Osteoblast (primary cell): ENCODE data around the gene ZSWIM1. TPM values are rescaled to one million over a fixed set of nuclear protein-coding genes. Genes with fewer than 3 reads are reported as not detected.
A peak's percentile ranks its signal among the peaks of the same experiment; 100 is the strongest.
"Not testable (repeated sequence)": the region's sequence is repeated elsewhere in the genome, so short reads cannot be mapped to it uniquely, and the experiment has no call there.

Source experiments
- DNase-seq: peaks from one replicate; pipeline ENCODE4 v3.0.0; 2011; ENCODE audit warnings: low spot score, mixed read lengths; ENCODE audit not compliant: insufficient read length; ENCODE audit errors: missing footprints
- H2AFZ ChIP-seq: 2 replicates; pipeline ENCODE4 v1.6.0; 2011; ENCODE audit warnings: mild to moderate bottlenecking, low read length
- H3K27ac ChIP-seq: 2 replicates; pipeline ENCODE4 v1.5.1; 2011; ENCODE audit warnings: mild to moderate bottlenecking, low read depth, low read length, moderate library complexity
- H3K27me3 ChIP-seq: 2 replicates; pipeline ENCODE4 v1.6.0; 2012; ENCODE audit warnings: mild to moderate bottlenecking, control low read depth, inconsistent platforms, low read length, moderate library complexity; ENCODE audit not compliant: insufficient read depth
- H3K36me3 ChIP-seq: 2 replicates; pipeline ENCODE4 v1.5.1; 2011; ENCODE audit warnings: mild to moderate bottlenecking, low read length, control low read depth, moderate library complexity; ENCODE audit not compliant: insufficient read depth
- H3K4me1 ChIP-seq: 2 replicates; pipeline ENCODE4 v1.5.1; 2011; ENCODE audit warnings: mild to moderate bottlenecking, low read length, control low read depth, moderate library complexity; ENCODE audit not compliant: insufficient read depth
- H3K4me2 ChIP-seq: 2 replicates; pipeline ENCODE4 v1.6.0; 2011; ENCODE audit warnings: mild to moderate bottlenecking, low read length; ENCODE audit not compliant: insufficient read depth
- H3K4me3 ChIP-seq: fragments of 200-600 bp; sonication (generic); 3 replicates; pipeline ENCODE4 v1.5.1; 2012; ENCODE audit warnings: mild to moderate bottlenecking, low read length, inconsistent platforms; ENCODE audit not compliant: insufficient read depth
- H3K79me2 ChIP-seq: 2 replicates; pipeline ENCODE4 v1.6.0; 2012; ENCODE audit warnings: mild to moderate bottlenecking, low read length, control low read depth, inconsistent platforms; ENCODE audit not compliant: insufficient read depth
- H3K9me3 ChIP-seq: 2 replicates; pipeline ENCODE4 v1.5.1; 2011; ENCODE audit warnings: low read depth, low read length, control low read depth
- H4K20me1 ChIP-seq: 2 replicates; pipeline ENCODE4 v1.6.0; 2012; ENCODE audit warnings: mild to moderate bottlenecking, low read length, control low read depth; ENCODE audit not compliant: insufficient read depth
- total RNA-seq: library from RNA; depleted of rRNA; stranded (reverse); fragments of >200 nt; gene quantifications from 2 replicates; pipeline ENCODE4 v1.2.3, GENCODE V29; 2012
- TF ChIP-seq, protein P1 (sequence below): IDR thresholded peaks from 2 replicates; pipeline ENCODE4 v1.5.1; 2011; ENCODE audit warnings: mild to moderate bottlenecking, low read depth, low read length, moderate library complexity; ENCODE audit errors: extremely low read depth

The ZSWIM1 gene
- total RNA-seq, 1 donor, result 7.6 TPM

DNA sequence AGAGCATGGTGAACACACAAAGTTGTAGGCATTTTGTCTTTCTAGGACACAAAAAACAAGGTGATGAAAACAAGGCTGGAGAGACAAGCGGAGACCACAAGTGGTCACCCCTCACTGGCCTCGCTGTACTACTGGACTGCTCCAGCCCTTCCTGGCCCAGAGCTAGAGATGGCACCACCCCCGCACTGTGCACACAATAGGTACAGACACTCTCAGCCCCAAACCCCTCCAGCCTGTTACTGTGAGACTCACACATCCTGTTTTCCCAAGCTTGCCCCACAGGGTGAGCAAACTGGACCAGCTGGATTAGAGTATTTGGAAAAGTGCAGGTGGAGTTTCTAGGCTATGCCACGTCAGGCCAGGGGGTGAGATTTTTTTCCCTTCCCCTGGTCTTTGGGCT is 8.4 kb upstream of the ZSWIM1 start:
- Histone ChIP-seq H3K27me3 (no peaks in the 10 kb centered on the region), H2AFZ (no peak overlapping the region), H4K20me1 (peaks cover 5% of the 10 kb centered on the region), H3K4me1 (peaks cover 7% of the 10 kb centered on the region), H3K4me2 (no peak overlapping the region), H3K27ac (no peak overlapping the region), H3K9me3 (no peaks in the 10 kb centered on the region), H3K36me3 (peaks cover 6% of the 10 kb centered on the region), H3K4me3 (no peak overlapping the region), H3K79me2 (no peaks in the 10 kb centered on the region)
- DNase-seq, result peak; percentile 45
- TF ChIP-seq, protein P1, sequence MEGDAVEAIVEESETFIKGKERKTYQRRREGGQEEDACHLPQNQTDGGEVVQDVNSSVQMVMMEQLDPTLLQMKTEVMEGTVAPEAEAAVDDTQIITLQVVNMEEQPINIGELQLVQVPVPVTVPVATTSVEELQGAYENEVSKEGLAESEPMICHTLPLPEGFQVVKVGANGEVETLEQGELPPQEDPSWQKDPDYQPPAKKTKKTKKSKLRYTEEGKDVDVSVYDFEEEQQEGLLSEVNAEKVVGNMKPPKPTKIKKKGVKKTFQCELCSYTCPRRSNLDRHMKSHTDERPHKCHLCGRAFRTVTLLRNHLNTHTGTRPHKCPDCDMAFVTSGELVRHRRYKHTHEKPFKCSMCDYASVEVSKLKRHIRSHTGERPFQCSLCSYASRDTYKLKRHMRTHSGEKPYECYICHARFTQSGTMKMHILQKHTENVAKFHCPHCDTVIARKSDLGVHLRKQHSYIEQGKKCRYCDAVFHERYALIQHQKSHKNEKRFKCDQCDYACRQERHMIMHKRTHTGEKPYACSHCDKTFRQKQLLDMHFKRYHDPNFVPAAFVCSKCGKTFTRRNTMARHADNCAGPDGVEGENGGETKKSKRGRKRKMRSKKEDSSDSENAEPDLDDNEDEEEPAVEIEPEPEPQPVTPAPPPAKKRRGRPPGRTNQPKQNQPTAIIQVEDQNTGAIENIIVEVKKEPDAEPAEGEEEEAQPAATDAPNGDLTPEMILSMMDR, result no peak

DNA sequence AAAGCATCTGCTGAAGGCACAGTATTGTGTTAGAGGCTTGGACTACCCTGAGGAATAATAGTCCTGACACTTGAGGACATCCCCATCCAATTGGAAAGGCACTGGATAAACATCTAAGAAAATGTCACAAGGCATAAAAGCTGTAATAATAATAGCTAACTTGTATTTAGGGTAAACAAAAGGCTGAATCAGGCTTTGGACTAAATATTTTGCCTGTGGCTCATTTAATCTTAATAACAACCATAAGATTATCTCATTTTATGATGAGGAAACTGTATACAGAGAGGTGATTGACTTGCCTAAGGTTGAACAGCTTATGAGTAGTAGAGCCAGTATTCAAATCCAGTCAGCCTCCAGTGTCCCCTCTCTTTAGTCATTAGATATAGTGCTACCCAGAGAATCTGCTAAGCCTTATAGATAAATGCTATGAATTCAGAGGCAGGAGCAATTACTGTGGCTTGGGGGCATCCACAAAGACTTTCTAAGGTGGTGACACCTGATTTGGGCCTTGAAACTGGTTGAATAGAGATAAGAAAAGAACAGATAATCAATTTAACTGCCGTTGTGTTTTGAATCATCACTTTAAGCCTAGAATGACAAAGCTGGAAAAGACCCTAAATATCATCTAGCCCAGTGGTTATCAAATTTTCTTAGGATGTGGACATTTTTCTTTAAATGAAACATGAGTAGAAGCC is 7.5 kb upstream of the ZSWIM1 start:
- H3K4me1 ChIP-seq, result no peaks in the 10 kb centered on the region
- no peaks in the 10 kb centered on the region for H3K27me3 ChIP-seq
- TF ChIP-seq, protein P1, result no peak
- H3K27ac ChIP-seq, result no peak overlapping the region
- no peaks in the 10 kb centered on the region for H3K79me2 ChIP-seq
- no peak overlapping the region for H3K4me3 ChIP-seq
- no peak overlapping the region for H3K4me2 ChIP-seq
- peaks cover 5% of the 10 kb centered on the region for H4K20me1 ChIP-seq
- no peaks in the 10 kb centered on the region for H3K9me3 ChIP-seq
- DNase-seq, result peak; percentile 46
- peaks cover 12% of the 10 kb centered on the region for H3K36me3 ChIP-seq
- H2AFZ ChIP-seq, result no peak overlapping the region

DNA sequence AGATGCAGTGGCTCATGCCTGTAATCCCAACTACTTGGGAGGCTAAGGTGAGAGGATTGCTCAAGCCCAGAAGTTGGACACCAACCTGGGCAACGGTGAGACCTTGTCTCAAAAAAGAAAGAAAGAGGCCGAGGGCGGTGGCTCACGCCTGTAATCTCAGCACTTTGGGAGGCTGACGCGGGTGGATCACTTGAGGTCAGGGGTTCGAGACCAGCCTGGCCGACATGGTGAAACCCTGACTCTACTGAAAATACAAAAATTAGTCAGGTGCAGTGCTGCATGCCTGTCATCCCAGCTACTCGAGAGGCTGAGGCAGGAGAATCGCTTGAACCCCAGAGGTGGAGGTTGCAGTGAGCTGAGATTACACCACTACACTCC is 6.9 kb upstream of the ZSWIM1 start:
- not testable (repeated sequence) for H3K79me2 ChIP-seq, H3K4me3 ChIP-seq, H2AFZ ChIP-seq, H3K4me1 ChIP-seq, H4K20me1 ChIP-seq, H3K27me3 ChIP-seq, DNase-seq, H3K4me2 ChIP-seq, H3K27ac ChIP-seq, H3K9me3 ChIP-seq
- peaks cover 12% of the 10 kb centered on the region for H3K36me3 ChIP-seq

DNA sequence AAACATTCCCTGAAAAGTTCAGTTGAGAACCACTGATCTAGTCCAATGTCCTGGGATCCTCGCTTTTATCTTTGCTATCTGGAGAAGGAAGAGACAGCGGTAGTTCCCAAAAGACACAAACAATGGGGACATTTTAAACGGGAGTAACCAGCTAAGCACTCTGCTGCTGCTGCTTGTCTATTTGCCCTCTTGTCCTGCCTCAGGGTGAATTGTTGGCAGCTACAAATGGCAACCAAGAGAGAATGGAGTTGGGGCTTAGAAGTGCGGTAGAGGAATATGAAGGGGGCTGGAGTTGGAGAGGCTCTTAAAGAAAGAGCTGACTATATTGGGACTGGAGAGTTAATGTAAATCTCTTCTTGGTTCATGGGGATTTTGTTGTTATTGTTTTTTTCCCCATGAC is 6.5 kb upstream of the ZSWIM1 start:
- H4K20me1 ChIP-seq, result peaks cover 5% of the 10 kb centered on the region
- TF ChIP-seq, protein P1, result no peak
- H2AFZ ChIP-seq, result no peak overlapping the region
- no peaks in the 10 kb centered on the region for H3K27me3 ChIP-seq
- no peak for DNase-seq
- no peak overlapping the region for H3K4me3 ChIP-seq
- H3K4me2 ChIP-seq, result no peak overlapping the region
- H3K4me1 ChIP-seq, result no peaks in the 10 kb centered on the region
- H3K36me3 ChIP-seq, result peaks cover 12% of the 10 kb centered on the region
- no peak overlapping the region for H3K27ac ChIP-seq
- no peaks in the 10 kb centered on the region for H3K79me2 ChIP-seq
- H3K9me3 ChIP-seq, result no peaks in the 10 kb centered on the region
